Ovary (tissue), 10 donors: Measurements from ENCODE around the gene OGT. TPM values are rescaled to one million over a fixed set of nuclear protein-coding genes. Genes with fewer than 3 reads are reported as not detected.

Experiments used
- DNase-seq, 5 donors: peaks; one replicate each; pipeline ENCODE4 v3.0.0-alpha.2; 2019 to 2020
- H3K27ac ChIP-seq, 2 donors: fragments of 200-600 bp; one replicate each; pipeline versions ENCODE4 v1.5.1 to v1.8.0; 2019 to 2022
- H3K27me3 ChIP-seq: fragments of 200-600 bp; one replicate; pipeline ENCODE4 v1.8.0; 2022
- H3K36me3 ChIP-seq: fragments of 200-600 bp; sonication (generic); one replicate; pipeline ENCODE4 v1.5.1; 2019
- H3K4me1 ChIP-seq: one replicate; pipeline ENCODE4 v1.8.1; 2013; ENCODE audit warnings: mild to moderate bottlenecking, moderate library complexity; ENCODE audit not compliant: insufficient read depth
- H3K4me3 ChIP-seq: fragments of 200-600 bp; sonication (generic); one replicate; pipeline ENCODE4 v1.5.1; 2017
- H3K9me3 ChIP-seq, 2 donors: fragments of 200-600 bp in 1 of 2; sonication (generic) in 1 of 2; one replicate each; pipeline versions ENCODE4 v1.5.1 to v1.8.1; 2013 to 2019; ENCODE audit warnings: mild to moderate bottlenecking in 1 of 2, moderate library complexity in 1 of 2
- CTCF ChIP-seq, 3 donors: fragments of 450-650 bp in 2 of 3; fragments of 200-600 bp in 1 of 3; IDR thresholded peaks; one replicate each; pipeline versions ENCODE4 v1.5.1 to v1.8.0; 2016 to 2022; ENCODE audit warnings: antibody characterized with exemption in 3 of 3, mild to moderate bottlenecking in 1 of 3
- EP300 ChIP-seq: sonication (generic); formaldehyde crosslinking; IDR thresholded peaks from one replicate; pipeline ENCODE4 v1.6.1; 2017; ENCODE audit warnings: antibody characterized with exemption
- POLR2A ChIP-seq: fragments of 450-650 bp; IDR thresholded peaks from one replicate; pipeline ENCODE4 v1.6.1; 2017; ENCODE audit warnings: antibody characterized with exemption, mild to moderate bottlenecking, moderate library complexity
- WGBS, 3 donors: extraction: QIAGEN DNeasy Blood & Tissue Kit in 1 of 3; methylation state at CpG; one replicate each; pipeline versions ENCODE4 v1.1.5 to v1.1.7; 2013 to 2017; 5-methylcytosine and 5-hydroxymethylcytosine counted together
- intact Hi-C, 4 donors: fragments of 100-400 bp; cut with DNase I; formaldehyde crosslinking; loops; one replicate each; pipeline versions ENCODE4 v1.11.0 to v1.15.1; 2022 to 2023
- long read RNA-seq, 3 donors: library from polyadenylated mRNA in 2 of 3; unstranded in 2 of 3; transcript quantifications; one replicate each; pipeline ENCODE4 v2.0.0 and lab custom pipeline, GENCODE V29; 2021 to 2026
- polyA plus RNA-seq, 2 donors: library from polyadenylated mRNA; stranded (reverse); fragments of 200-250 nt in 1 of 2; fragments of 350-450 nt in 1 of 2; fragmentation: Illumina TruSeq in 1 of 2; extraction: RNeasy Lipid Tissue Mini Kit (QIAGEN cat#74804) in 1 of 2; gene quantifications; one replicate each; pipeline ENCODE4 v1.2.3, GENCODE V29; 2013 to 2014
- total RNA-seq, 7 donors: library from RNA; depleted of rRNA in 2 of 7; stranded (reverse); fragments of >200 nt in 2 of 7; fragmentation: NEBNext Ultra II Directional in 3 of 7; extraction: Animal tissue kit (Norgen Biotek cat#: 25700) in 3 of 7; gene quantifications; one replicate each; pipeline versions ENCODE4 v1.1.0 to v1.2.4, GENCODE V29; 2016 to 2023
- donor health status: DM: no; HTN: no; CAD: no; lungs with moderate emphysema.
- donor health status: DM: no; HTN: no; CAD: no.
- donor health status: Bipolar disorder and iron deficiency.
- donor health status: DM: yes; HTN: yes; CAD: no.
- donor health status: DM: no; HTN: no; CAD: no.
- donor health status: DM: yes; HTN: yes; CAD: no.

OGT gene
- total RNA-seq, result 100 to 1,000 TPM in 5 of 7 donors, 10 to 100 TPM in 2; 91.0 to 201 (median 109) TPM
- 100 to 1,000 TPM in 1 of 2 donors, 10 to 100 TPM in 1; 44.5 to 129 TPM for polyA plus RNA-seq
- long read RNA-seq, donor 1, partial matches to known transcripts, result 2 of 9 reads
- long read RNA-seq, donor 1, other reads (novel, unspliced or antisense), result 7 of 9 reads
- long read RNA-seq, donor 2, partial matches to known transcripts, result 0 of 1 reads
- long read RNA-seq, donor 2, other reads (novel, unspliced or antisense), result 0 of 1 reads
- long read RNA-seq, donor 3, full-length matches to known transcripts, result 7 of 28 reads
- long read RNA-seq, donor 3, partial matches to known transcripts, result 21 of 28 reads
- long read RNA-seq, donor 3, other reads (novel, unspliced or antisense), result 0 of 28 reads

- TF ChIP-seq POLR2A (peak; percentile 50), CTCF (IDR thresholded peaks at IDR 0.05) (no peak)
- WGBS, 3 donors, result 25 to 33% (median 25%) methylated on average over 40 to 47 of the region's 47 CpGs
- intact Hi-C loops, result no loop called here
- no peaks in the 10 kb centered on the region for H3K36me3 ChIP-seq
- no peaks in the 10 kb centered on the region for H3K27me3 ChIP-seq
- no peaks in the 10 kb centered on the region for H3K4me1 ChIP-seq
- peak; percentile 92 to 94 (median 94) for DNase-seq
- H3K9me3 ChIP-seq, result peaks cover 0 to 4% of the 10 kb centered on the region in 2 donors
- H3K27ac ChIP-seq, result peak within 1 kb of the TSS; percentile 72 to 80
- H3K4me3 ChIP-seq, result peak within 1 kb of the TSS; percentile 47
Measured at GRCh38 chrX:71532753-71533425, at the start of gene OGT. TSS of gene OGT (plus strand) at chrX:71533104. CDS start at chrX:71533300, 196 bp downstream.

- H3K27me3 ChIP-seq, result no peaks in the 10 kb centered on the region
- no peak overlapping the region for H3K4me3 ChIP-seq
- no peaks in the 10 kb centered on the region for H3K9me3 ChIP-seq
- H3K4me1 ChIP-seq, result no peaks in the 10 kb centered on the region
- TF ChIP-seq POLR2A (no peak), EP300 (no peak), CTCF (IDR thresholded peaks at IDR 0.05) (no peak)
- no peak for DNase-seq
- intact Hi-C loops, result no loop called here
- no peak overlapping the region for H3K27ac ChIP-seq
- no peaks in the 10 kb centered on the region for H3K36me3 ChIP-seq
Measured at GRCh38 chrX:71487814-71488213, 45.1 kb upstream of the OGT start.

- intact Hi-C loops, result no loop called here
- Histone ChIP-seq H3K36me3 (no peaks in the 10 kb centered on the region), H3K4me1 (no peaks in the 10 kb centered on the region), H3K27me3 (no peaks in the 10 kb centered on the region), H3K9me3 (no peaks in the 10 kb centered on the region), H3K27ac (no peak overlapping the region), H3K4me3 (no peak overlapping the region)
- 71 to 78% (median 76%) methylated on average over 5 of the region's 5 CpGs for WGBS, 3 donors
- TF ChIP-seq EP300 (no peak), POLR2A (no peak), CTCF (IDR thresholded peaks at IDR 0.05) (no peak)
- DNase-seq, result no peak
Measured at GRCh38 chrX:71489540-71489939, 43.4 kb upstream of the OGT start.

GRCh38 chrX:71492231-71493065 is 40.5 kb upstream of the OGT start:
- no peaks in the 10 kb centered on the region for H3K27me3 ChIP-seq
- peak overlapping the region; percentile 42 for H3K4me3 ChIP-seq
- H3K4me1 ChIP-seq, result no peaks in the 10 kb centered on the region
- intact Hi-C loops, result no loop called here
- H3K9me3 ChIP-seq, result no peaks in the 10 kb centered on the region
- no peak for TF ChIP-seq EP300
- no peak for TF ChIP-seq POLR2A
- TF ChIP-seq CTCF (IDR thresholded peaks at IDR 0.05), result no peak
- H3K27ac ChIP-seq, result no peak overlapping the region
- peak; percentile 16 to 56 (median 43) for DNase-seq
- no peaks in the 10 kb centered on the region for H3K36me3 ChIP-seq
- 34 to 45% (median 44%) methylated on average over 57 to 76 of the region's 76 CpGs for WGBS, 3 donors
